GM23248 (cell line): Measurements from ENCODE around the gene MRNIP. TPM values are rescaled to one million over a fixed set of nuclear protein-coding genes. Genes with fewer than 3 reads are reported as not detected.

ENCODE experiments used
- DNase-seq: peaks from one replicate; pipeline ENCODE4 v3.0.0-alpha.2; 2015
- H2AFZ ChIP-seq: fragments of 200-600 bp; sonication (generic); 2 replicates; pipeline ENCODE4 v1.6.1; 2016; ENCODE audit warnings: antibody characterized with exemption
- H3F3A ChIP-seq: fragments of 200-600 bp; sonication (generic); 2 replicates; pipeline ENCODE4 v1.6.1; 2016; ENCODE audit warnings: mild to moderate bottlenecking, antibody characterized with exemption, mixed run types; ENCODE audit not compliant: insufficient read depth
- H3K27ac ChIP-seq: fragments of 200-600 bp; sonication (generic); 2 replicates; pipeline ENCODE4 v1.5.1; 2016; ENCODE audit warnings: mild to moderate bottlenecking
- H3K27me3 ChIP-seq: fragments of 200-600 bp; sonication (generic); replicated peaks from 2 replicates; pipeline ENCODE4 v1.6.1; 2016; ENCODE audit warnings: mild to moderate bottlenecking; ENCODE audit not compliant: insufficient read depth
- H3K36me3 ChIP-seq: fragments of 200-600 bp; sonication (generic); 2 replicates; pipeline ENCODE4 v1.6.1; 2016; ENCODE audit warnings: low read depth, mild to moderate bottlenecking
- H3K4me1 ChIP-seq: fragments of 200-600 bp; sonication (generic); 2 replicates; pipeline ENCODE4 v1.6.1; 2016; ENCODE audit warnings: mild to moderate bottlenecking; ENCODE audit not compliant: insufficient read depth
- H3K4me2 ChIP-seq: fragments of 200-600 bp; sonication (generic); one replicate; pipeline ENCODE4 v1.6.1; 2016; ENCODE audit warnings: mild to moderate bottlenecking; ENCODE audit not compliant: unreplicated experiment
- H3K4me3 ChIP-seq: fragments of 200-600 bp; sonication (generic); 2 replicates; pipeline ENCODE4 v1.5.1; 2016; ENCODE audit warnings: mild to moderate bottlenecking
- H3K79me2 ChIP-seq: fragments of 200-600 bp; sonication (generic); 2 replicates; pipeline ENCODE4 v1.6.1; 2016; ENCODE audit warnings: mild to moderate bottlenecking; ENCODE audit not compliant: insufficient read depth
- H3K9ac ChIP-seq: fragments of 200-600 bp; sonication (generic); 2 replicates; pipeline ENCODE4 v1.6.1; 2016; ENCODE audit warnings: mild to moderate bottlenecking
- H3K9me2 ChIP-seq: fragments of 200-600 bp; sonication (generic); 2 replicates; pipeline ENCODE4 v1.6.1; 2016; ENCODE audit warnings: mixed run types, mild to moderate bottlenecking, moderate library complexity; ENCODE audit not compliant: insufficient read depth
- H3K9me3 ChIP-seq: fragments of 200-600 bp; sonication (generic); one replicate; pipeline ENCODE4 v1.6.1; 2017; ENCODE audit warnings: low read depth
- H4K20me1 ChIP-seq: fragments of 200-600 bp; sonication (generic); 2 replicates; pipeline ENCODE4 v1.6.0; 2016; ENCODE audit not compliant: insufficient read depth
- EZH2 ChIP-seq: fragments of 200-600 bp; sonication (generic); IDR thresholded peaks from 2 replicates; pipeline ENCODE4 v1.6.1; 2018; ENCODE audit warnings: antibody characterized with exemption, mild to moderate bottlenecking; ENCODE audit not compliant: insufficient read depth, poor library complexity, severe bottlenecking
- EZH2phosphoT487 ChIP-seq: fragments of 200-600 bp; sonication (generic); IDR thresholded peaks from 2 replicates; pipeline ENCODE4 v1.6.1; 2018; ENCODE audit warnings: antibody characterized with exemption, moderate library complexity, mild to moderate bottlenecking, low read depth; ENCODE audit not compliant: insufficient read depth
- WGBS, 2 experiments: methylation state at CpG; one replicate each; pipeline ENCODE4 v1.1.6; 2015 to 2017; ENCODE audit warnings: low lambda C conversion rate in 2 of 2, low coverage in 1 of 2; ENCODE audit errors: missing lambda C conversion rate in 2 of 2; 5-methylcytosine and 5-hydroxymethylcytosine counted together
- in situ Hi-C: fragments of 300-500 bp; cut with MboI; formaldehyde crosslinking; loops from 2 replicates; pipeline ENCODE4 v1.15.0; 2020
- polyA plus RNA-seq: library from polyadenylated mRNA; unstranded; fragments of >200 nt; fragmentation: Nextera tagmentation; extraction: Ambion mirVana; gene quantifications from 2 replicates; pipeline ENCODE4 v1.2.1, GENCODE V29; 2016
- total RNA-seq: library from RNA; depleted of rRNA; stranded (reverse); fragments of >200 nt; shearing (Covaris generic); gene quantifications from 2 replicates; pipeline ENCODE4 v1.2.3, GENCODE V29; 2014

MRNIP gene
- total and polyA plus RNA-seq, 2 experiments from 2014 or later, result 14.1 to 17.3 TPM

DNA sequence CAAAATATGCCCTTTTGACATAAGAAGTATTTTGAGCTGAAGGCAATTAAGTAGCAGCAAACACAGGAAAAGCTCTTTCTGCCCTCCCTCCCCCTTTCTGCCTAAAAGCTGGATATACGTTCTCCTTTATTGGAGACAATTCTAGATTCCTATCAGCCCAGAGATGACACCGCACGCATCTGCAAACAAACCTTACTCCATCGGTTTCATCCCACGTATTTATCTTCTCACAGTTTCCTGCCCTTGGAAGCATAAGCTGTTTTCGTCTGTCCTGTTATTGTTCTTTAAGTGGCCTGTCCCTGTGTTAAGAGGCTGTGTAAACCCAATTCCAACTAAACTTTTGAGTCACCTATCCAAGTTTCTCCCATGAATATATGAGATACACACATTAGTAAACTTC lies 37.2 kb upstream of the MRNIP start:
- Histone ChIP-seq H2AFZ (no peak overlapping the region), H3F3A (no peaks in the 10 kb centered on the region), H3K9ac (no peak overlapping the region), H3K9me3 (no peaks in the 10 kb centered on the region), H3K4me3 (no peak overlapping the region), H4K20me1 (no peaks in the 10 kb centered on the region; the same call in 1 of the 2 replicates), H3K4me1 (no peaks in the 10 kb centered on the region), H3K27me3 (no peaks in the 10 kb centered on the region), H3K79me2 (peaks cover 23% of the 10 kb centered on the region), H3K36me3 (peaks cover 34% of the 10 kb centered on the region; the same call in 1 of the 2 replicates), H3K4me2 (no peak overlapping the region), H3K27ac (no peak overlapping the region), H3K9me2 (no peaks in the 10 kb centered on the region)
- no peak for DNase-seq
- WGBS, 2 experiments, result 85 to 86% methylated on average over 6 of the region's 6 CpGs
- in situ Hi-C loops, result no loop called here
- no peak for TF ChIP-seq EZH2phosphoT487

DNA sequence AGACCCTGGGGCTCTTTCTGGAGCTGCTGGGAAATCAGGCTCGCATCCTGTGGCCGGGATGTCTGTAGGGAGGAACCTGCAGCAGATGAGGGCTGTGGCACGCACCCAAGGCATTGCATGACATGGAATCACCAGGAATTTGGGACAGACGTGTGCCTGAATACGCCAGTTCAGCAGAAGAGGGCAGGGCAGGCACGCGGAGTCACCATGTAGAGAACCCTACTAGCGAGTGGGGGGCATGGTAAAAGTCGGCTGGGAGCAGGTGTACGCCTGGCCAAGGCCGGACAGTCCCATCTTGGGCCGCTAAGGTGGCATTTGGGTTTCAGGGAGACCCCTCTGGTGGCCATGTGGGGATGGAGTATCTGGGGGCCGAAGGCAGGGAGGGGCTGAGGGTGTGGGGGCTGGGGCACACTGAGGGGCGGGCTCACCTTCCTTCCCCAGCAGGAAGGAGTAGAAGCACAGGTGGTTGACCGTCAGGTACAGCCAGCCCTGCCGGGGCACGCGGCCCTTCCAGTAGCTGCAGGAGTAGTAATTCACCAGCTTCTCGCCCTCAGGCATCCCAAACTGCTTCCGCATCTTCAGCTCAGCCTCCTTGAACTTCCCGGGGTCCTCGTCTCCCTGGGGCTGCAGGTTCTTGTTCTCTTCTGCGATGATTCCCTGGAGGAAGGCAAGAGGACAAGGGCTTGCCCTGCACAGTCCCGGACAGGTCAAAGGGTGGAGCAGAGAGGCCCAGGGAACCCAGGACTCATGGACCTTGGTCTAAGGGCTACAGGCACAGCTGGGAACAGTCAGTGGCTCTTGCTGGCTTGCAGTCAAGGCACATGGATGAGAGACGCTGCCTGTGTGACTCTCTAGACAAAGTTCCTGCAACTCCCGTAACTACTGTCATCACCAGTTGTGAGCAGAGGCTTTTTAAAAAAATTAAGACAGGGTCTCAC lies 35.6 kb upstream of the MRNIP start:
- DNase-seq, result no peak
- peaks cover 27% of the 10 kb centered on the region; the same call in 1 of the 2 replicates for H3K36me3 ChIP-seq

DNA sequence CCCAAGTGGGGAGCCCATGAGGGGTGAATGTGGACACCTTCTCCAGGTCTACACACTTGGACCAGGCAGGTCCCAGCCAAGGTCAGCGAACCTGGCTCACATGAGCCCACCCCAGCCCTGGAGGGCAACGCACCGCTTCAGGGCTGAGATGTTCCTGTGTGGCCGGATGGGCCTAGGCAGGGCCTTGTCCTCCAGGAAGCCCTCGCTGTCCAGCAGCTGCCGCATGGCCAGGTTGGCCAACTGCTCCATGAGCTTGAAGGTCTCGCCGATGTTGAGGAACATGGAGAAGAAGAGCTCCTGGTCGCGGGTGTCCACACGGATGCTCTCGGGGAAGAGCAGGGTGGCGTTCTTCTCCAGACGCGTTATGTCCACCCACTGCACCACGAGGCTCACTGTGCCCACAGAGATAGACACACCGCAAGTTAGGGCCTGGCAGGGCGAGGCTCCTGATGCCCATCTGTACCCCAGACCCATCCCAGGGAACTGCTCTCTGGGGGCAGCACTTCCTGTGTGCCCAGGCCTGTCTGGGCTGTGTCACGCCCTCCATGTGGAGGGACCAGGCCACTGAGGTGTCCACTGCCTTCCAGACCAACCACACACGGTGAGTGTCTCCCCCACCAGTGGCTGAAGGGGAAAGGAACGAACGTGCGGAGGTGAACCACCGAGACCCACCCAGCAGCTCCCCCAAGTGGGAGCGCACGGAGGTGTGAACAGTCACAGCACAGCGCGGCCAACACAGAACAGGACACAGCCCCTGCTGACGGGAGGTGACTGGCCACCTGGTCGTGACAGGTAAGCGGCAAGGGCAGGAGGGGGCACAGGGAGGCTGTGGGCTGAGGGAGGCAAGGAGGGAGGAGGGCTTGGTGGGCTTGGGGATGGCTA lies 34.7 kb upstream of the MRNIP start:
- Histone ChIP-seq H3K27ac (no peak overlapping the region), H3K9me2 (no peaks in the 10 kb centered on the region), H3K79me2 (no peaks in the 10 kb centered on the region), H3K4me2 (no peak overlapping the region), H2AFZ (no peak overlapping the region), H3K36me3 (peaks cover 19% of the 10 kb centered on the region; the same call in 1 of the 2 replicates), H3F3A (no peaks in the 10 kb centered on the region), H3K9me3 (no peaks in the 10 kb centered on the region), H4K20me1 (no peaks in the 10 kb centered on the region), H3K4me3 (no peak overlapping the region), H3K9ac (no peak overlapping the region), H3K4me1 (no peaks in the 10 kb centered on the region), H3K27me3 (no peaks in the 10 kb centered on the region)
- WGBS, 2 experiments, result 93 to 94% methylated on average over 30 to 31 of the region's 31 CpGs
- in situ Hi-C loops, result no loop called here
- no peak for DNase-seq
- no peak for TF ChIP-seq EZH2
- no peak for TF ChIP-seq EZH2phosphoT487

More for the DNA sequence above, 35.6 kb upstream of the MRNIP start:
- TF ChIP-seq EZH2, result no peak
- no peak for TF ChIP-seq EZH2phosphoT487
- Histone ChIP-seq H3K27me3 (no peaks in the 10 kb centered on the region), H3K9ac (no peak overlapping the region), H2AFZ (no peak overlapping the region), H3K27ac (no peak overlapping the region), H3K4me3 (no peak overlapping the region), H3K4me2 (no peak overlapping the region), H3K9me3 (no peaks in the 10 kb centered on the region), H3K9me2 (no peaks in the 10 kb centered on the region), H3K79me2 (peaks cover 7% of the 10 kb centered on the region; the same call in 1 of the 2 replicates), H3K4me1 (no peaks in the 10 kb centered on the region), H3F3A (no peaks in the 10 kb centered on the region), H4K20me1 (no peaks in the 10 kb centered on the region; the same call in 1 of the 2 replicates)
- in situ Hi-C loops, result no loop called here
- 97 to 98% methylated on average over 19 to 26 of the region's 26 CpGs for whole genome bisulfite sequencing, 2 experiments

DNA sequence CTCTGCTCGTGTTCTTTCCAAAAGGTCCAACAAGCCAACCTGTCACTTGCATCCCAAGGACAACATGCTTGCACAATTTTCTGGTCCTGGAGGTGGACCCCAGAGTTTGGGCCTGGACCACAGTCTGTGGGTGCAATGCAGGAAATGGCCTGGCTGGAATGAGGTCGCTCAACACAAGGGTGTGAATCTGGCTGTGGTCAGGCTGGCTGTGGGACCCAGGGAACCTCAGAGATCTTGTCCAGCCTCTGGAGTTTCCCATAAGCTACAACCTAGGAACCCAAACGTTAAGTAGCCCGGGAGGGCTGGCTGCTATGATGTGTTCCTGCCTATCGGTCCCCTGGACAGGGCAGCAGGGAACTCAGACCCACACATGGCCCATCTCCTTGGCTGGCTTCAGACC lies 33.6 kb upstream of the MRNIP start:
- Histone ChIP-seq H3K9me3 (no peaks in the 10 kb centered on the region), H3K9me2 (no peaks in the 10 kb centered on the region), H2AFZ (no peak overlapping the region), H3K9ac (no peak overlapping the region), H4K20me1 (no peaks in the 10 kb centered on the region), H3F3A (no peaks in the 10 kb centered on the region), H3K27ac (no peak overlapping the region), H3K27me3 (no peaks in the 10 kb centered on the region), H3K79me2 (no peaks in the 10 kb centered on the region), H3K4me1 (no peaks in the 10 kb centered on the region), H3K4me2 (no peak overlapping the region), H3K4me3 (no peak overlapping the region), H3K36me3 (peaks cover 13% of the 10 kb centered on the region; the same call in 1 of the 2 replicates)
- WGBS, 2 experiments, result 90 to 95% methylated on average over 5 of the region's 5 CpGs
- in situ Hi-C loops, result no loop called here
- DNase-seq, result no peak
- TF ChIP-seq EZH2phosphoT487 (no peak), EZH2 (no peak)
